NCI-H187 treated with DMSO at 0.1 percent for 48 hours (cell line): Measurements from ENCODE around the gene OSBPL7.

Experiments
- DNase-seq: peaks from one replicate; lab custom pipeline; 2025; lab: John Stamatoyannopoulos, UW

Gene OSBPL7

GRCh38 chr17:47823519-47823918, 1.9 kb upstream of the OSBPL7 start:
- DNase-seq = no peak

- DNase-seq = no peak
Measured at GRCh38 chr17:47822785-47823184, 1.2 kb upstream of the OSBPL7 start.

GRCh38 chr17:47821031-47821423, 567 bp downstream of the OSBPL7 start:
- DNase-seq = no peak

- DNase-seq = no peak
Measured at GRCh38 chr17:47820033-47820789, 1.4 kb downstream of the OSBPL7 start.

GRCh38 chr17:47819475-47819874, 2.1 kb downstream of the OSBPL7 start:
- DNase-seq = no peak

- no peak for DNase-seq
Measured at GRCh38 chr17:47818002-47818695, 3.4 kb downstream of the OSBPL7 start.

- DNase-seq = no peak
Measured at GRCh38 chr17:47816947-47817346, 4.6 kb downstream of the OSBPL7 start.

- DNase-seq = no peak
Measured at GRCh38 chr17:47816111-47816735, 5.4 kb downstream of the OSBPL7 start.

- DNase-seq = no peak
Measured at GRCh38 chr17:47815106-47815918, 6.3 kb downstream of the OSBPL7 start.

GRCh38 chr17:47813512-47814031, 8.0 kb downstream of the OSBPL7 start:
- no peak for DNase-seq

GRCh38 chr17:47813077-47813476, 8.5 kb downstream of the OSBPL7 start:
- no peak for DNase-seq

GRCh38 chr17:47812146-47812920, 9.3 kb downstream of the OSBPL7 start:
- DNase-seq = no peak

GRCh38 chr17:47811709-47812108, 9.9 kb downstream of the OSBPL7 start:
- no peak for DNase-seq

GRCh38 chr17:47810901-47811635, 10.5 kb downstream of the OSBPL7 start:
- DNase-seq = no peak

- no peak for DNase-seq
Measured at GRCh38 chr17:47810200-47810821, 11.3 kb downstream of the OSBPL7 start.

GRCh38 chr17:47808830-47809480, 12.6 kb downstream of the OSBPL7 start:
- no peak for DNase-seq

GRCh38 chr17:47808036-47808829, 13.4 kb downstream of the OSBPL7 start:
- DNase-seq = no peak

- no peak for DNase-seq
Measured at GRCh38 chr17:47807421-47807820, 14.2 kb downstream of the OSBPL7 start.

GRCh38 chr17:47806913-47807255, 14.7 kb downstream of the OSBPL7 start:
- DNase-seq = no peak
